ENCODE measurements around the gene SNAP29.
"Not testable (repeated sequence)": the region's sequence is repeated elsewhere in the genome, so short reads cannot be mapped to it uniquely, and the experiment has no call there.

Gene SNAP29

DNA sequence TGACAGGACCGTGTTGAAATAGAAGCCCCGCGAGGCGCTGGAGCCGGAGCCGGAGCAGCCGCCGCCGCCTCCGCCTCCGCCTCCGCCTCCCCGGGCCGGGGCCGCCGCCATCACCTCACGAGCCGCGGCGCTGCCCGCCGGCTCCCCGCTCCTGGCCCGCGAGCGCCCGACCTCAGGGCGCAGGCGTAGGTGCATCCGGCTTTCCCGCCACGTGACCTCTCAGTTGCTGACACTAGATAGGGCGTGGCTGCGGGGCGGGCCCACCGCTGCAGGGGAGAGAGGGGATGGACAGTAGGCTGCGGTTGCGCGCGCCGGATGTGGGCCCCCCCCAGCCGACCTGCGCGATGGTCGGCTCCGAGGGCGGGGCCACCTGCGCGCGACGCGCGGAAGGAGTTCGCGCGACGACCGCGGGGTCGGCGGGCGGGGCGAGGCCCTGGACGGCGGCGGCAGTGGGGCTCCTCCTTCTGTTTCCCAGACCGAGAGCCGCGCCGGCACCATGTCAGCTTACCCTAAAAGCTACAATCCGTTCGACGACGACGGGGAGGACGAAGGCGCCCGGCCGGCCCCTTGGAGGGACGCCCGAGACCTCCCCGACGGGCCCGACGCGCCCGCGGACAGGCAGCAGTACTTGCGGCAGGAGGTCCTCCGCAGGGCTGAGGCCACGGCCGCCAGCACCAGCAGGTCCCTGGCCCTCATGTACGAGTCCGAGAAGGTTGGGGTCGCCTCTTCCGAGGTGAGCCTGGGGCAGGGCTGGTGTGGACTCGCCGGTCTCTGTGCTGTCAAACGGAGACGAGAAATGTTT, at the start of gene SNAP29, which contains the start of gene PI4KA:
Gene SNAP29 (plus strand): TSS at position 393 of the 802 bp plus-strand sequence. CDS start 104 bp downstream, at position 497.
Gene PI4KA (minus strand): TSS at position 197 of the 802 bp plus-strand sequence. CDS start 86 bp downstream, at position 111.
- peak; percentile 99 for DNase-seq

DNA sequence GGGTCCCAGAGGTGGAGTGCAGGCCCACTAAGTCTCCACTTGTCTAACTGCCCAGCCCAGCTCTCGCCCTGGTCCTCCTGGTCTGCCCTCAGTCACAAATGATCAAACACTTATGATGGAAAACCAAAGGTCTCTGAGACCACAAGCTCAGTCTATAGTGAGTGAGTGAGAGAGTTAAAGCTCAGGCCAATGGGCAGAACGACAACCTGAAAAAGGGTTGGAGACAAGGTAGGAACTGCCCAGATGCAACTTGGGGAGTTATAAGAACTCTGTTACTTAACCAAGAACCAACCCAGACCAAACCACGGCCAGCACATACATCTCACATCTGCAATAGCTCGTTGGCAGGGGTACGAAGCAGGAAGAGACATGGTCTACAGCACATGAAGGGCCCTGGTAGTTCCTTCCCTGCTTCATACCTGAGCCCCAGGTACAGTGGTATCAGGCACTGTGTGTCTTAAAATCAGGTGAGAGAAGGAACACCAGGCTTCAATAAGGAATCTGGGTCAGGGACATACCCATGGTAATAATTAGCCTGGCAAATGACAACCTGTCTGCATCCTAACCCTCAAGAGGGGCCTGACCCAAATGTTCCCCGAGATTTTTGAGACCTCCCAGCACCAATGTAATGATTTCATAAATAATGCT, 49.1 kb upstream of the SNAP29 start:
- DNase-seq = no peak

DNA sequence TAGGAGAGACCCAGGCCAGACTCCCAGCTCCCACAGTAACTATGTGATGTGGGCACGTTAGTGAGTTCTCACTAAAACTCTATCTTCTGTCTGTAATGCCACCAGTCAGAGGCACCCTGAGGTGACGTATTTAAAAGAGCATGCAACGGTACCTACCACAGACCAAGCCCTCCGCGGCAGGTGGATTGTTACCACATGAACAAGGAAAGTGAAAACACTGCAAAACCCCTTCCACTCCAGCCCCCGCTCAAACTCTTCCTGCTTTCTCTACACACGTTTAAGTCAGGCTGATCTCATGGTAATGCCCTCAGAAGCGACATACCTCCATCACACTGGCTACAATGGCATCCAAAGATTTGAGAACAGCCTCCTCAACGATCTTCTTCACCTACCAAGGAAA, 48.2 kb upstream of the SNAP29 start:
- no peak for DNase-seq

DNA sequence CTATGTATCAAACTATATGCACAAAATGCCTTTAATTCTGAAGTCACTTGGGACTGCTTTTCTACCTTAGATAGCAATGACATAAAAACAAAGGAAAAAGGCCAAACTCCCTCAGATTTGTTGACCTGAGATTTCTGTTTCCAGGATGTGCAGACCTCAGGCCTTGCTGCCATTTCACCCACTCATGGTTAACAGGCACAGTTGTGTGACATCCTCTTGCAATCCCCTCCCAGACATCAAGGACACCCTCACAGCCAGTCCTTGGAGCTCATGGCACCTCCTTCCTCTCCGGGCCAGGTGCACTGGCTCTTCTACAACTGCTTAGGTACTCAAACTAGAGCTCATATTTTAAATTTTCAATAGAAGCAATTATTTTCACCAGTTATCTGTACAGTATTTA, 47.6 kb upstream of the SNAP29 start:
- no peak for DNase-seq

DNA sequence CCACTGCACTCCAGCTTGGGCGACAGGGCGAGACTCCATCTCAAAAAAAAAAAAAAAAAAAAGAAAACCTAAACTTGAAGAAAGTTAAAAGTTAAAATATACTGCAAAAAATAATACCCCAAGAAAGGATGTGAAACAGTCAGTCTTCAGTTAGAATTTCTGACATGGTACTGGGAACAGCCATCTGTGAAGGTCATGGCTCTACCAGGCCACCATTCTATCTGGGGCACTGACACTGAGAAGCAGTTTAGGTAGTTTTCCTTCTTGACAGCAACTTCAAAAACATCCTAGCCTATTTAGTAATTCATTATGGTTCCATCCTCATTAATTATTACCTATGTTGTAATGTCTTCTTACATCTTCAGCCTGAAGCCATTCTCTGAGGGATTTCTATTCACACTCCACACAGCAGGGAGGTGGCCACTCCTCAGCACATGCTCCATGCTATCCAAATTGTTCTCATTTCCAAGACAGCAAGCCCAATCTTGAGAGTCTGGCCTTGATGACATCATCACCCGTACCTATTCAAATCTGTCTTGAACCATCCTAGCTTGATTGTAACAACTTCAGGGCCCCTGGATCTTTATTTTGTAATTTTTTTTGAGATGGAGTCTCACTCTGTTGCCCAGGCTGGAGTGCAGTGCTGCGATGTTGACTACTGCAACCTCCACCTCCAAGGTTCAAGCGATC, 46.7 kb upstream of the SNAP29 start:
- DNase-seq = no peak

DNA sequence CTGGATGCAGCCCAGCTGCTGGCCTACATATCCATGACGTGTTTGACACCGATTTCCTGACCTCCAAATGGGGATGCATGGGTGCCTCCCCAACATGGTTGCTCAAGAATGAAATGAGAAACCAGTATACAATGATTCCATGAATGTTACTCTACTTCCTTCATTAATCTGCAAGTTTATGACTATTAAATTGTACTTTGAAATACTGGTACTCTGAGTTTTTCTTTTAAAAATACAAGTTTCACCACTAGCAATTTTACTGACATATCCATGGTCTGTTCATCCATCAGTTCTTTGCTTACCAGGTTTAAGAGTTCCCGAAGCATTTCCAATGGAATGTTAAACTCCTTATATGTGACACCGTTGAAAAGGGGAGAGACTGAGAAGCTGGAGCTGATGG, 45.8 kb upstream of the SNAP29 start:
- no peak for DNase-seq

DNA sequence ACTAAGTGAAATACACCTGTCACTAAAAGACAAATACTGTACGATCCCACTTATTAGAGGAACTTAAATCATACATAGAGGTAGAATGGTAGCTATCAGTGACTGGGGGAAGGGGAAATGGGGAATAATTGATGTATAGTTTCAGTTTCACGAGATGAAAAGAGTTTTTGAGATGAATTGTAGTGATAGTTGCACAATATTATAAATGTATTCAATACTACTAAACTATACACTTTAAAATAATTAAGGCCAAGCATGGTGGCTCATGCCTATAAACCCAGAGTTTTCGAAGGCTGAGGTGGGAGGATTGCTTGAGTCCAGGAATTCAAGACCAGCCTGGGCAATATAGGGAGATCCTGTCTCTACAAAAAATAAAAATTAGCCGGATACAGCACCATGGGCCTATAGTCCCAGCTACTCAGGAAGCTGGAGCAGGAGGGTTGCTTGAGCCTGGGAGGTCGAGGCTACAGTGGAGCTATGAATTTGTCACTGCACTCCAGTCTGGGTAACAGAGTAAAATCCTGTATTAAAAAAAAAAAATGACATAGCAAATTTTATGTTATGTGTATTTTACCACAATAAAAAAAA, 44.5 kb upstream of the SNAP29 start:
- no peak for DNase-seq

DNA sequence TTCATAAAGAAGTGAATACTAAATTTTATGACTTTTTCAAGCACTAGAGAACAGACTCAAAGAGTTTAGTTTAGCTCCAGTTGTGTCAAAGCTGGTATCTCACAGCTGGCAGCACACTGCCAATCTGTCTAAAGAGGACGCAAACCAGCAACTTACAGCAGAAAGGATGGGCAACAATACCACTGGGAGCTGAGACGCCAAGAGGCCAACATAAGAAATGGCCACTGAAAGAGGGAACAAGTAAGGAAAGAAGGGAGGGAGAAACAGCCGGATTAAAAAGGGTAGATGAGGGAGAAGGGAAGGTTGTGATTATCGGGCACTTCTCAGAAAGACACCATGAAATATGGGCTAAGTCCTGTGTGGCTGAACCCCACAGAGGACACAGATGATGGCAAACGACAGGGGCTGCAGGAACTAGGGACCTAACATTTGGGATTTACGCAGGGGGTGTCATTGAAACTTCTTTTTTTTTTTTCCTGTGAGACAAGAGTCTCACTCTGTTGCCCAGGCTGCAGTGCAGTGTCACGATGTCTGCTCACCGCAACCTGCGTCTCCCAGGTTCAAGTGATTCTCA, 43.2 kb upstream of the SNAP29 start:
- DNase-seq = no peak

DNA sequence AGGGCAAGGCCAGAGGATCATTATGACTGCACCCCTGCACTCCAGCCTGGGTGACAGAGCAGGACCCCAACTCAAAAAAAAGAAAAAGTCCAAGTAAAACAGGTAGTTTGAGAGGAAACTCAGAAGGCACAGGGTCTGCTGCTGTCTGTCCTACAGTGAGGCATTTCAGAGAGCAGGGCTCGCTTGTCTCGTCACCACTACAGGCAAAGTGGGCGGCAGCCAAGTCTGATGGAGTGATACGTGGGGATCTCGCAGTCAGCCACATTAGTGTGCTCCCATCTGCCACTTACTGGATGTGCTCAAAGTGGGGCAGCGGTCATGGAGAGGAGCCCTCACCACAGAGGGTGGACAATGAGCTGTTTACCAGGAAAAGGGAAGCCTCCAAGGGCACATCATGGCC, 42.2 kb upstream of the SNAP29 start:
- DNase-seq = no peak

DNA sequence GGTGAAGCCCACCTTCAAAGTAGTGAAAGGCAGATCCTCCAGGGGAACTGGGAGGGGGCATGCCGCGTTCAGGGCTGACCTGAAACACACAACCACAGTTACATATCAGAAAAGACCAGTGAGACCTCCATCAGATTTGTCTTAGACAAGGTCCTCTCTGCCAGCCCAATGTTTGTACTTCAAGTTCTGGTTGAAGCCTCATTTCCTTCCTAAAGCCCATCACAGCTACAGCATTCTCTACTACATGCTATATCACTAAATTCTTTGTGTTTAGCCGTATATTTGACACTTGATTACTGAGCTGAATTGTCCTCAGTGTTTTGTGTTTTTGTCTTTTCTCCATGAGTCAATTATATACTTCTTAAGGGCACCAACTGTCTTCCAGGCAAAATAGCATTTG, 40.3 kb upstream of the SNAP29 start:
- no peak for DNase-seq

DNA sequence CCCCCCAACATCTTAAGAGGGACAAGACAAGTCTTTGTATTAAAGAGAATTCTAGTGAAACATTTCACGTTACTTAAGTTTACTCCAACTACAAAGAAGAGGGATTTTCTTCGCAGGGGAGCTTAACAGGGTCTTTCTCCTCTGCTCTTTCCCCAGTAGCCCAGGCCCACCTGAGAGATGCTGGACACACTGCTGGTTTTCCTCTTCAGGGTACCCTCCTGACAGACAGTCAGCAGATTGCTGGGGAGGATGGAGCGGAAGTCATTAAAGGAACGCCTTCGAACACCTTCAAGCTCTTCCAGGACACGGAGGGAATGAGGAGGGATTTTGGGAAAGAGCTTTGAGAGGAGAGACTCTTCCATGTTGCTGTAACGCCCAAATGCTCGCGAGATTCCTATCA, 39.3 kb upstream of the SNAP29 start:
- DNase-seq = no peak

DNA sequence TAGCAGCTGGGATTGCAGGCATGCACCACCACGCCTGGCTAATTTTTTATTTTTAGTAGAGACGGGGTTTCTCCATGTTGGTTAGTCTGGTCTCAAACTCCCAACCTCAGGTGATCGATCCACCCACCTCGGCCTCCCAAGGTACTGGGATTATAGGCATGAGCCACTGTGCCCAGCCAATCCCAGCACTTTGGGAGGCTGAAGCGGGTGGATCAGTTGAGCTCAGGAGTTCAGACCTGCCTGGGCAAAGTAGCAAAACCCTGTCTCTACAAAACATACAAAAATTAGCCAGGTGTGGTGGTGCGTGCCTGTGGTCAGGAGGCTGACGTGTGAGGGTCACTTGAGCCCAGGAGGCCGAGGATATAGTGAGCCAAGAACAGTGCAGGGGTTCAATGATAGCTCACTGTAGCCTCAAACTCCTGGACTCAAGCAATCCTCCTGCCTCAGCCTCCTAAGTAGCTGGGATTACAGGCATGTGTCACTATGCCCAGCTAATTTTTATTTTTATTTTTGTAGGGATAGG, 37.0 kb upstream of the SNAP29 start:
- DNase-seq = not testable (repeated sequence)

DNA sequence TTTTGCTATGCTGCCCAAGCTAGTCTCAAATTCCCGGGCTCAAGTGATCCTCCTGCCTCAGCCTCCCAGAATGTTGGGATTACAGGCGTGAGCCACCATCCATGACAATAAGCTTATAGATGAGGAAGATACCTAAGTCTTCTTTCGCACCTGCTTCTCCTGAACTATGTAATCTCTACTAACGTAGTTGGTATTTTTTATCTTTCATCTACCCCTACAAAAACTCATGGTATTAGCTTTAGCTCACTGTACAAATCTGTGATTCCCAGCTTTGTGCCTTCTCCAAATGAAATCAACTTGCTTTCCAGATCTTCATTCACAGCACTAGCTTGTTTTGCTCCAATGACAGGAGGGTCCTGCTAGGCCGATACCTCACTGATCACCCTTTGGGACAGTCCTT, 36.6 kb upstream of the SNAP29 start:
- no peak for DNase-seq

DNA sequence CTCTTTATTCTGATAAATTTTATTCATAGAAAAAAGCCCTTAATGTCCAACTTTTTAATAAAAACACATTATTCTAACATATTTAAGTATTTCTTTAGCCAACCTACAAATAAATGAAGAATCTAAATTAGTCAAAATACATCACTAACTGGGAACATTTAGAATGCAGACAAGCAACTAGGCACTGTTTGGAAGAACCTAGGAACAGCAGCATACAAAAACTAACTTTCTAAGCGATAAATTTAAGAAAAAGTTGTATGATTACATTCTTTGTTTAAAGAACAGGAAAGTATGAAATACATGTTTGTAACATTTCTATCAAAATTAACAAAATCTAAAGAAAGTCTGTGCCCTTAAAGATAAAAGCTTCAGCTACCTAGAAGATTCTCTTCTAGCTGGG, 35.5 kb upstream of the SNAP29 start:
- DNase-seq = no peak

DNA sequence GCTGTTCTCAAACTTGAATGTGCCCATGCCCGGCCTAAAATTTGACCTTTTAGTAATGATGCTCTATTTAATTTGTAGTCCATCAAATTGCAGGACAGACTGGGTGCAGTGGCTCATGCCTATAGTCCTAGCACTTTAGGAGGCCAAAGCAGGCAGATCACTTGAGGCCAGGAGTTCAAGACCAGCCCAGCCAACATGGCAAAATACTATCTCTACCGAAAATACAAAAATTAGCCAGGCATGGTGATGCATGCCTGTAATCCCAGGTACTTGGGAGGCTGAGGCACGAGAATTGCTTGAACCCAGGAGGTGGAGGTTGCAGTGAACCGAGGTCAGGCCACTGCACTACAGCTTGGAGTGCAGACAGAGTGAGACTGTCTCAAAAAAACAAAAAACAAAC, 33.6 kb upstream of the SNAP29 start:
- not testable (repeated sequence) for DNase-seq

DNA sequence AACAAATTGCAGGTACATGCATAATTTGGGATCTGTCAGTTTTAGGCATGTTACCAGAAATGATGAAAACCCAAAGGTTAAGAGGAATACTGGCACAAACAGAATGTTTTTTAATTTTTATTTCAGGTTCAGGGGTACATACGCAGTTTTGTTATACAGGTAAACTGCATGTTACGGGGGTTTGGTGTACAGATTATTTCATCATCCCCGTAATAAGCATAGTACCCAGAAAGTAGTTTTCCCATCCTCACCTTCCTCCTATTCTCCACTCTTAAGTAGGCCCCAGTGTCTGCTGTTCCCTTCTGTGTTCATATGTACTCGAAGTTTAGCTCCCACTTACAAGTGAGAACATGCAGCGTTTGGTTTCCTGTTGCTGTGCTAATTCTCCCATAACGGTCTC, 33.2 kb upstream of the SNAP29 start:
- DNase-seq = no peak

DNA sequence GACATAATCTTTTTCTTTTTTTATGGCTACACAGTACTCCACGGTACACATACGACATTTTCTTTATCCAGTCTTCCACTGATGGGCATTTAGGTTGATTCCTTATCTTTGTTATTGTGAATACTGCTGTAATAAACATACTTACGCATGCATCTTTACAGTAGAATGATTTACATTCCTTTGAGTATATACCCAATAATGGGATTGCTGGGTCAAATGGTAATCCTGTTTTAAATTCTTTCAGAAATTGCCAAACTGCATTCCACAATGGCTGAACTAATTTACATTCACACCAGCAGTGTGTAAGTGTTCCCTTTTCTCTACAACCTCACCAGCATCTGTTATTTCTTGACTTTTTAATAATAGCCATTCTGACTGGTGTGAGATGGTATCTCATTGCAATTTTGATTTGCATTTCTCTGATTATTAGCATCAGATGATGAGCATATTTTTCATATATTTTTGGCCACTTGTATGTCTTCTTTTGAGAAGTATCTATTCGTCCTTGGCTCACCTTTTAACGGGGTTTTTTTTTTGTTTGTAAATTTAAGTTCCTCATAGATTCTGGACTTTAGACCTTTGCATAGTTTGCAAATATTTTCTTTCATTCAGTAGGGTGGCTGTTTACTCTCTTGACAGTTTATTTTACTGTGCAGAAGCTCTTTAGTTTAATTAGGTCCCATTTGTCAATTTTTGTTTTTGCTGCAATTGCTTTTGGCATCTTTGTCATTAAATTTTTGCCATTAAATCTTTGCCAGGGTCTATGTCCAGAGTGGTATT, 32.2 kb upstream of the SNAP29 start:
- not testable (repeated sequence) for DNase-seq

DNA sequence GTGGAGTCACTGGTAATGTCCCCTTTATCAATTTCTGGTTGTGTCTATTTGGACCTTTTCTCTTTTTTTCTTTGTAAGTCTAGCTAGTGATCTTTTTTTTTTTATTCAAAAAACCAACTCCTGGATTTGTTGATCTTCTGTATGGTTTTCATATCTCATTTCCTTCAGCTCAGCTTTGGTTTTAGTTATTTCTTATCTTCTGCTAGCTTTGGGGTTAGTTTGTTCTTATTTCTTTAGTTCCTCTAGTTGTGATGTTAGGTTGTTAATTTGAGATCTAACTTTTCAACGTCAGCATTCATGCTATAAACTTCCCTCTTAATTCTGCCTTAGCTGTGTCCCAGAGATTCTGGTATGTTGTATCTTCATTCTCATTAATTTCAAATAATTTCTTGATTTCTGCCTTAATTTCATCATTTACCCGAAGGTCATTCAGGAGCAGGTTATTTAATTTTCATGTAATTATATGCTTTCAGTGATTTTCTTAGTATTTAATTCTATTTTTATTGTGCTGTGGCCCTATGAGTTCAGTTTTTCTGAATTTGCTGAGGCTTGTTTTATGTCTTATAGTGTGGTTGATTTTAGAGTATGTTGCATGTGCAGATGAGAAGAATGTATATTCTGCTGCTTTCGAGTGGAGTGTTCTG, 29.2 kb upstream of the SNAP29 start:
- DNase-seq = no peak

DNA sequence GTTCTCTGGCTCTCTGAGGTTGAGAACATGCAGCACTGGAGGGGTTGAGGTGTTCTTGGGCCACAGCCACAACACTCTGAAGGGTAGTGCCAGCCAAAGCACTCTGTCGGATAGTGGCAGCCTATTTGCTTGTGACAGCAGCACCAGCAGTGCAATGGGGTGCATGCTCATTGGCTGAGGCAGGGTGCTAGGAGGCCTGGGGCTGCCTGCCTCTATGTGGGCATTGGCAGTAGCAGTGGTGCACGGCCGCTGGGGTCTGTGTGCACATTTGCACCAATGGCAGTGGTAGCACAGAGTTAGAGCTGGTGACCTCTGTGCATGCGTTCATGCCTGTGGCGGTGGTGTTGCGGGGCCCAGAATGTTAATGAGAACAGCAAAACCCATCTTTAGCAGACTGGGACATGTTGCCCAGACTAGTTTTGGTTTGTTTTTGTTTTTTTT, 25.6 kb upstream of the SNAP29 start:
- DNase-seq = no peak

DNA sequence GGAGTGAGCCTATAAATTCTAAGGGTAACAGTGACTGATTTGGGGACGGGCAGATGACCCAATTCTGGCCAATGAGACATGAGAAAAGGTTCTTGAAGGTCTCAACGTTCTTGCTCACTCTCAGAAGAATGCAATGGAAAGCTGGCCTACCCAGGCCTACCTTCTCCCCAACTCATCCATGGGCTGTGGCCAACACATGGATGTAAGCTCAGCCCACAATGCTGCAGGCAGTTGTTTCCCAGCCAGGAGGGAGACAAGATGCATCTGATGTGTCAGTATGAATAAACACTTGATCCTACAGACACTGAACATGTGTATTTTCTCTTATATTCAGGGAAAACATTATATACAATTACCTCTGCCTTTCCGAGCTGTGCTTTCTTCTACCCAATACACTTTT, 24.6 kb upstream of the SNAP29 start:
- no peak for DNase-seq

DNA sequence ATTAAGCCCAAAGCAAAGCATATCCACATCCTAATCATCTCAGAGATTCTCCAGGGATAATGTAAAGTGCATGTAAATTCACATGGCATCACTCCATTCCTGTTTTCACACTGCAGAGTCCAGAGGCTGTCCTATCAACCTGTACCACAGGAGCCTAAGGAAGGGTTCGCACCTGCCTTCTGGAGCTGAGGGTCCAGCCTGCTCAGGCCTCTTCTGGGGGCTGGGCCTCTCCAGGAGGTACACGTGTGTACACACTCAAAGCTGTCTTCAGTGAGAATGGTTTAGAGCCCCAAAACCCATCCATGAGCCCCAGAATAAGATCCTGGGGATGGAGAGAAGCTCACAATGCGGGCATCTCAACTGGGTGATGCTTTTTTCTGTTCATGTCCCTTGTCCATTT, 24.1 kb upstream of the SNAP29 start:
- DNase-seq = no peak
